LNCaP clone FGC (cell line): ENCODE data around the gene LZTFL1.

ENCODE experiments used
- DNase-seq: peaks from one replicate; pipeline ENCODE4 v3.0.0-alpha.2; 2011; ENCODE audit warnings: low read depth
- H3K4me3 ChIP-seq: 2 replicates; pipeline ENCODE4 v1.5.1; 2011; ENCODE audit warnings: mild to moderate bottlenecking, low read depth, low read length, control low read depth
- CTCF ChIP-seq: IDR thresholded peaks from 2 replicates; pipeline ENCODE4 v1.5.1; 2012; ENCODE audit warnings: mild to moderate bottlenecking; ENCODE audit not compliant: control insufficient read depth, insufficient read depth; ENCODE audit errors: extremely low read depth

Gene LZTFL1

GRCh38 chr3:45786801-45787495, 55.0 kb downstream of the LZTFL1 start:
- no peak for TF ChIP-seq CTCF
- no peak for DNase-seq
- H3K4me3 ChIP-seq, result no peak overlapping the region

GRCh38 chr3:45785605-45786150, 56.2 kb downstream of the LZTFL1 start:
- no peak for TF ChIP-seq CTCF
- no peak for DNase-seq
- H3K4me3 ChIP-seq, result no peak overlapping the region

- no peak overlapping the region for H3K4me3 ChIP-seq
- no peak for DNase-seq
- no peak for TF ChIP-seq CTCF
Observed at GRCh38 chr3:45783667-45784066, 58.3 kb downstream of the LZTFL1 start.

GRCh38 chr3:45782381-45782780, 59.5 kb downstream of the LZTFL1 start:
- H3K4me3 ChIP-seq, result no peak overlapping the region
- TF ChIP-seq CTCF, result no peak
- DNase-seq, result no peak

- TF ChIP-seq CTCF, result no peak
- no peak overlapping the region for H3K4me3 ChIP-seq
- no peak for DNase-seq
Observed at GRCh38 chr3:45781841-45782240, 60.1 kb downstream of the LZTFL1 start.

- TF ChIP-seq CTCF, result no peak
- H3K4me3 ChIP-seq, result no peak overlapping the region
- DNase-seq, result no peak
Observed at GRCh38 chr3:45781271-45781670, 60.6 kb downstream of the LZTFL1 start.
